NCI-H526 (cell line): ENCODE results near the gene MFAP4.

Experiments
- DNase-seq, 2 experiments: peaks; one replicate each; lab custom pipeline; 2025; lab: John Stamatoyannopoulos, UW

Gene MFAP4

GRCh38 chr17:19410091-19410490, 23.1 kb upstream of the MFAP4 start:
- DNase-seq, result no peak

GRCh38 chr17:19409509-19409908, 22.5 kb upstream of the MFAP4 start:
- DNase-seq, result no peak

- DNase-seq, result no peak
These were observed 22.1 kb upstream of the MFAP4 start for GRCh38 chr17:19409066-19409465.

GRCh38 chr17:19408346-19408710, 21.3 kb upstream of the MFAP4 start:
- DNase-seq, result no peak

GRCh38 chr17:19407601-19408345, 20.8 kb upstream of the MFAP4 start:
- no peak for DNase-seq

- DNase-seq, result no peak
These were observed 18.1 kb upstream of the MFAP4 start for GRCh38 chr17:19405114-19405513.

- DNase-seq, result no peak
These were observed 17.3 kb upstream of the MFAP4 start for GRCh38 chr17:19404264-19404663.

GRCh38 chr17:19403021-19403420, 16.0 kb upstream of the MFAP4 start:
- DNase-seq, result no peak

- no peak for DNase-seq
These were observed 15.2 kb upstream of the MFAP4 start for GRCh38 chr17:19402171-19402570.

GRCh38 chr17:19401321-19402010, 14.5 kb upstream of the MFAP4 start:
- no peak for DNase-seq

- DNase-seq, result no peak
These were observed 12.9 kb upstream of the MFAP4 start for GRCh38 chr17:19399750-19400450.

- DNase-seq, result peak in 1 of 2 experiments; percentile 21
These were observed 11.6 kb upstream of the MFAP4 start for GRCh38 chr17:19398301-19399181.

GRCh38 chr17:19397556-19398041, 10.6 kb upstream of the MFAP4 start:
- no peak for DNase-seq

GRCh38 chr17:19392303-19392702, 5.3 kb upstream of the MFAP4 start:
- DNase-seq, result no peak

- DNase-seq, result no peak
These were observed 4.4 kb upstream of the MFAP4 start for GRCh38 chr17:19391432-19391831.

GRCh38 chr17:19390951-19391350, 4.0 kb upstream of the MFAP4 start:
- no peak for DNase-seq

- no peak for DNase-seq
These were observed 2.1 kb upstream of the MFAP4 start for GRCh38 chr17:19388791-19389785.

- DNase-seq, result no peak
These were observed 1.0 kb upstream of the MFAP4 start for GRCh38 chr17:19387921-19388521.

GRCh38 chr17:19386051-19386929, 700 bp downstream of the MFAP4 start:
- DNase-seq, result no peak
